Endometrial microvascular endothelial cells (primary cell): ENCODE measurements around the gene EIF4A3. TPM values are rescaled to one million over a fixed set of nuclear protein-coding genes. Genes with fewer than 3 reads are reported as not detected.

Experiments used
- in situ Hi-C: cut with HindIII; loops from 2 replicates; pipeline ENCODE4 v1.10.0; 2017; ENCODE audit warnings: low sequenced_read_pairs, low pct_unique_long_range_greater_than_20kb; ENCODE audit errors: inconsistent ontology term
- total RNA-seq: library from RNA; depleted of rRNA; stranded (reverse); fragments of >200 nt; gene quantifications from one replicate; pipeline ENCODE4 v1.2.3, GENCODE V29; 2015; ENCODE audit errors: inconsistent ontology term

The EIF4A3 gene
- total RNA-seq, 1 donor from 2014 or later: 110 TPM

DNA sequence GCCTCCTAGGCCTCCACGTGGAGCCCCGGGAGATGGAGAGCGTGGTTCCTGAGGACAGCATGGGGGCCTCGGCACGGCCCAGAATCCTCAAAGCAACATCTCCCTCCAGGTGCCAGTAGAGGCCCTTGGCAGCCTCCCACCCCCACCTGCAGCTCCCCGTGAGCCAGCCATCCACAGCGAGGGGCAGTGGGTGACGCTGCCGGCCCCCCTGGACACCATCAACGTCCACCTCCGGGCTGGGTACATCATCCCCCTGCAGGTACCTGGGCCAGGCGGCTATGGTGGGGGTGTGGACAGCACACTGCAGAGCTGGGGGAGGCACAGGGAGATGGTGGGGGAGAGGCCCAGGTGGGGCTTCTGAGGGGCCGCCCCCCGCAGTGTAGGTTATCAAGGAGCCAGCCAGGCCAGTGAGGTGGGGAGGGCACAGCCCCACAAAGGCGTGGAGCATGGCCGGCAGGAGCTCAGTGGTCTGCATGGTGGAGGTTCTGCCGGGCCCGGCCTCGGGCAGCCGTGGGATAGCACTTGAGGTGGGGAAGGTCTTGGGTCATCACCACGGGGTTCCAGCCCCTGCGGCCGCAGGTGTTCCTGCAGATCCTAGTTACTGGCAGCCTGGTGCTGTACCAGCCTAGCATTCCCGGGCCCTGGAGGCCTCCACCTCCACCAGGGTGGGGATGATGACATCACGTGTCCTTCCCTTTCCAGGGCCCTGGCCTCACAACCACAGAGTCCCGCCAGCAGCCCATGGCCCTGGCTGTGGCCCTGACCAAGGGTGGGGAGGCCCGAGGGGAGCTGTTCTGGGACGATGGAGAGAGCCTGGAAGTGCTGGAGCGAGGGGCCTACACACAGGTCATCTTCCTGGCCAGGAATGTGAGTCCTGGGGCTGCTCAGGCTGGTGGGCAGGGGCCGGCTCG, 29.2 kb downstream of the EIF4A3 start:
- in situ Hi-C loops: no loop called here

DNA sequence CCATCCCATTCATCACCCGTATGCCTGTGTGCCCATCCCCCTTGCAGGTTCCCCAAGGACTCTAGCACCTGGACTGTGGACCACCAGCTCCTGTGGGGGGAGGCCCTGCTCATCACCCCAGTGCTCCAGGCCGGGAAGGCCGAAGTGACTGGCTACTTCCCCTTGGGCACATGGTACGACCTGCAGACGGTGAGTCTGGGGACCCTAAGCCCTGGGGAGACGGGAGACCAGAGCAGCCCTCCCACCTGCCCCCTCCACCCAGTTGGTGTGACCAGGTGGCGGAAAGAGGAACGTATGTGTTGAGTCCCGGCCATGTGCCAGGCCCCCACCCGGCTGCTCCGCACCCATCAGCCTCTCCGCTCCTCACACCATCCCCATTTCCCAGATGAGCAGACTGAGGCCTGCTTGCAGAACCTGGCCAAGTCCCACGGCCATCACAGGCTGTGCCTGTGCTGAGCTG, 30.0 kb downstream of the EIF4A3 start:
- in situ Hi-C loops: no loop called here

- in situ Hi-C loops: no loop called here
These were observed 30.5 kb downstream of the EIF4A3 start for GRCh38 chr17:80116276-80116920.

DNA sequence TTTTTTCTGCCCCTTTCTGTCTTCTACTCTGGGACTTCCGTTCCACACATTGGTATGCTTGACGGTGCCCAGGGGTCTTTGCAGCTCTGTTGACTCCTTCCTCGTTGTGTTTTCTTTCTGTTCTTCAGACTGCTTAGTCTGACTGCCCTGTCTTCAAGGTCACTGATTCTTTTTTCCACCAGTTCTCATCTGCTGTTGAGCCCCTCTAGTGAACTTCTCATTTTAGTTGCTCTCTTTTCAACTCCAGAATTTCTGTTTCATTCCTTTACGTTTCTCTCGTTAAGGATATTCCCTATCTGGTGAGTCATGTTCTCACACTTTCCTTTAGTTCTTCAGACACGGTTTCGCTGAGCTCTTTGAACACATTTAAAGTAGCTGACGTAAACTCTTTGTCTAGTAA, 31.8 kb downstream of the EIF4A3 start:
- in situ Hi-C loops: no loop called here

DNA sequence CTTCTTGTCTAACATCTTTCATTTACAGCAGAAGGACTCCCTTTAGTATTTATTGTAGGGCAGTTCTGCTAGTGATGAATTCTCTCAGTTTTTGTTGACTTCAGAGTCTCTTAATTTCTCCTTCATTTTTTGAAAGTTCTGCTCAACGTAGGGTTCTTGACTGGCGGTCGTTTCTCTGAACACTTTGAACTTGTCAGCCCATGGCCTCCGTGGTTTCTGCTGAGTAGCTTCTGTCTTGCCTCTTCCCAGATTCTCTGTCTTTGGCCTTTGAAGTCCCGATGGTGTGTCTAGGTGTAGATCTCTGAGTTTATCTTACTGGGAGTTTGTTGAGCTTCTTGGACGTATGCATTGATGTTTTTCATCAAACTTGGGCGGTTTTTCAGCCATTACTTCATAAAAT, 32.2 kb downstream of the EIF4A3 start:
- in situ Hi-C loops: no loop called here

DNA sequence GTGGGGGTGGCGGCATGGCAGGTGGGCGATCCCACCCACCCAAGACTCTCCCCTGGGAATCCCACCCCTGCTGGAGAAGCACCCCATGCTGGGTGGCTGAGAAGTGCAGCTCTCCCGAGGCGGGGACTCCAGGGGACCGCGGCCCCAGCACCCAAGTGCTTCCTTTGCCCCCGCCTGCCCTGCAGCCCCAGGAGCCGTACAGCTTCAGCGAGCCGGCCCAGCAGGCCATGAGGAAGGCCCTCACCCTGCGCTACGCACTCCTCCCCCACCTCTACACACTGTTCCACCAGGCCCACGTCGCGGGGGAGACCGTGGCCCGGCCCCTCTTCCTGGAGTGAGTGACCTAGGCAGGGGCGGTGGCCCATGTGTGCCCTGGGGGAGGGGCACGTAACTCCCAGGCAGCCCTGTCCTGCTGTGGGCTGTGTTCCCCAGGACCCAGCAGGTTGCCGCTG, 33.9 kb downstream of the EIF4A3 start:
- in situ Hi-C loops: no loop called here

DNA sequence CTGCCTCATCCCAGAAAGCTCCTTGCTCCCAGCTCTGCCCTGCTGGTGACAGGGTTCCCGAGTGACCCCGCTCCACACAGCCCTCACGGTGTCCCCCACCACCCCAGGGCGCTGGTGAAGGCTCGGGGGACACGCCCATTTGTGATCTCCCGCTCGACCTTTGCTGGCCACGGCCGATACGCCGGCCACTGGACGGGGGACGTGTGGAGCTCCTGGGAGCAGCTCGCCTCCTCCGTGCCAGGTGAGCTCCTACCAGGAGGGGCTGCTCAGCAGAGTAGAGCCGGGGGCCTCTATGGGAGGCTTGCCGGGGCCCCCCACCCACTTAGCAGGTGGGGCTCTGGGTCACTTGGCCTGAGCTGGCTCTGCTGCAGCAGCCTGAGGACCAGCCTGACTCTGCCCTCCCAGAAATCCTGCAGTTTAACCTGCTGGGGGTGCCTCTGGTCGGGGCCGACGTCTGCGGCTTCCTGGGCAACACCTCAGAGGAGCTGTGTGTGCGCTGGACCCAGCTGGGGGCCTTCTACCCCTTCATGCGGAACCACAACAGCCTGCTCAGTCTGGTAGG, 34.4 kb downstream of the EIF4A3 start:
- in situ Hi-C loops: no loop called here

DNA sequence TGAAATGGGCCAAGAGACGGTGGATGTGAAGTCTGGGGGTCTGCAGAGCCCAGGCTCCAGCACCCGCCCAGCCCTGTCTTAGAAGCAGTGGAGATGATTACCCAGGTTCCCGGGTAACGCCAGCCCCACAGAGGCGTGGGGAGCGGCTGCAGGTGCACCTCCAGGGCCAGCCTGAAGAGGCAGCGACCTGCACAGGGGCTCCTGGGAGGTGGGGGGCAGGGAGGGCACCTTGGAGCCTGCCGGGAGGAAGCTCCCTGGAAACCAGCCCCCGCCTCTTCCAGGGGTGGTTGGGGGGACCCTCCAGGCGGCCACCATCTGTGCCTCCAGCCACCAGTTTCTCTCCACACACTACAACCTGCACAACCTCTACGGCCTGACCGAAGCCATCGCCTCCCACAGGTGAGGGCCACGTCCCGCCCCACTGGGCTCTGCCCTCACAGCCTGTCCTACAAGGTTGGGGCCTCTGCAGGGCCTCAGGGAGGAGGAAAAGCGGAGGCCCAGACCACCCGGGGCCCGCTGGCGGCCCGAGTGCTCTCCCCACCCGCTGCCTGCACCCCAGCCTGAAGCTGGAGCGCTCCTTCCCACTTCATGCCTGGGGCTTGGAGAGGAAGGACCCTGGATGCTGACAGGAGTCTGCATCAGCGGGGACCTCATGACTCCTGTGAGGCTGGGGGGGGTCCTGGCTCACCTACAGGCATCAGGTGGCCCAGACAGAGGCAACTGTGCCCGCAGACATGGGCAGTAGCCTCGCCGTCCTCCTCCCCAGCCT, 35.0 kb downstream of the EIF4A3 start:
- in situ Hi-C loops: no loop called here

- in situ Hi-C loops: no loop called here
These were observed 35.8 kb downstream of the EIF4A3 start for GRCh38 chr17:80110927-80111701.

DNA sequence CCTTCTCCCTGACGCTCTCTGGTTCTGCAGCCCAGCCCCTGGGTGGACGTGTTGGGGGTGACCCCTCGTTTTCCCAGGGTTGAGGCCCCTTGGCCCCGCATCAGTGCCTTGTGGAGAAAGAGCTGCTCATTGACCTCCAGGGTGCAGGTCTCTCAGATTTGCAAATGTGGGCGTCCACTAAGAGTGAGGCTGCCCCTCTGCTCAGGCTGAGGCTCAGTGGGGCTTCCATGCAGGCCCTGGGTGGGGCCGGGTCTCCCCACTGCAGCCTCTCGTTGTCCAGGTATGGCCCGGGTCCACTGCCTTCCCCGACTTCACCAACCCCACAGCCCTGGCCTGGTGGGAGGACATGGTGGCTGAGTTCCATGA, 36.5 kb downstream of the EIF4A3 start:
- in situ Hi-C loops: no loop called here

DNA sequence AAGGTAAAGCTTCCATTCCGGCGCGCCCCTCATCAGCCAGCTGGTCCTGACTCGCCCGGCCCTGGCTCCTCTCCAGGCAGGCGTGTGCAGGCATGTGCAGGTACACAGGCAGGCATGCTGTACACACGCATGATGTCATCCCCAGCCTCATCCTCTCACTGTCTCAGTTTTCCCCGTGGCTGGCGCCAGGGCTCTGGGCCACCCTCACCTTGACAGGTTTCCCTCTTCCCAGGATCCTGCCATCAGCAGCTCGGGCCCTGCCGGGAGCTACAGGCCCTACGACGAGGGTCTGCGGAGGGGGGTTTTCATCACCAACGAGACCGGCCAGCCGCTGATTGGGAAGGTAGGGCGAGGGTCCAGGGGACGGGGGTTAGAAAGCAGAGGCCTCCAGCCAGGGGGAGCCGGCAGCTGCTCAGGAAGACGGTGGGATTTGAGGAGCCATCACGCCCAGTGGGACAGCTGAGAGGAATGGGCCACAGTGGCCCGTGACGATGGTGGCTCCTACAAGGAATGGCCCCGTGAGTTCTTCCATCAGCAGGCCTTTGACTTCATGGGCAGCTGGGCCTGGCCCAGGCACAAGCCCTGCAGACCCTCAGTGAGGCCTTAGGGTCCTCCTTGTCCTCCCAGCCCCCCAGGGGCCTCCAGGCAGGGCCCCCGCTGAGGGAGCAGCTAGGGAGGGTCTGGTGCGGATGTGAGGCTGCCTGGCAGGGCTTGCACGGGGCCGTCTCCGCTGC, 37.0 kb downstream of the EIF4A3 start:
- in situ Hi-C loops: no loop called here

GRCh38 chr17:80109066-80109660, 37.8 kb downstream of the EIF4A3 start:
- in situ Hi-C loops: no loop called here

DNA sequence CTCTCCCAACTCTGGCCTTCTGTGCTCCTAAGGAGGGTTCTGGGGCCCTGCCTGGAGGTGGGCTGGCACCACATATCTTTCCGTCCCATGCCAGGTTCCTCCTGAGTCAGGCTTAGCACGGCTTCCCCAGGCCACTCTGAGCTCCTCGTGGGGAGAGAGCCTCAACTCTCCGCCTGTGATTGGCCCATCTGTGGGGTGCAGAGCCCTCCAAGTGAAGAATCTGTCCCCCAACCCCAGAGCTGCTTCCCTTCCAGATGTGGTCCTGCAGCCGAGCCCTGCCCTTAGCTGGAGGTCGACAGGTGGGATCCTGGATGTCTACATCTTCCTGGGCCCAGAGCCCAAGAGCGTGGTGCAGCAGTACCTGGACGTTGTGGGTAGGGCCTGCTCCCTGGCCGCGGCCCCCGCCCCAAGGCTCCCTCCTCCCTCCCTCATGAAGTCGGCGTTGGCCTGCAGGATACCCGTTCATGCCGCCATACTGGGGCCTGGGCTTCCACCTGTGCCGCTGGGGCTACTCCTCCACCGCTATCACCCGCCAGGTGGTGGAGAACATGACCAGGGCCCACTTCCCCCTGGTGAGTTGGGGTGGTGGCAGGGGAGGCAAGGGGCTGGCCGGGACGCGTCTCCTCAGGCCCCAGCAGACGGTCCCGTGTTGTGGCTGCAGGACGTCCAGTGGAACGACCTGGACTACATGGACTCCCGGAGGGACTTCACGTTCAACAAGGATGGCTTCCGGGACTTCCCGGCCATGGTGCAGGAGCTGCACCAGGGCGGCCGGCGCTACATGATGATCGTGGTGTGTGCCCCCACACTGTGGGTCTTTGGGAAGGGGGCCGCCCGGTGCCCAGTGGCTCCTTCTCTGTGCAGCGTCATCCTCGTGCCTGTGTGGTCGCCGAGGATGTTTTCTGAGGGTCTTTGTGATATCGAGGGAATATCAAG, 38.6 kb downstream of the EIF4A3 start:
- in situ Hi-C loops: no loop called here

DNA sequence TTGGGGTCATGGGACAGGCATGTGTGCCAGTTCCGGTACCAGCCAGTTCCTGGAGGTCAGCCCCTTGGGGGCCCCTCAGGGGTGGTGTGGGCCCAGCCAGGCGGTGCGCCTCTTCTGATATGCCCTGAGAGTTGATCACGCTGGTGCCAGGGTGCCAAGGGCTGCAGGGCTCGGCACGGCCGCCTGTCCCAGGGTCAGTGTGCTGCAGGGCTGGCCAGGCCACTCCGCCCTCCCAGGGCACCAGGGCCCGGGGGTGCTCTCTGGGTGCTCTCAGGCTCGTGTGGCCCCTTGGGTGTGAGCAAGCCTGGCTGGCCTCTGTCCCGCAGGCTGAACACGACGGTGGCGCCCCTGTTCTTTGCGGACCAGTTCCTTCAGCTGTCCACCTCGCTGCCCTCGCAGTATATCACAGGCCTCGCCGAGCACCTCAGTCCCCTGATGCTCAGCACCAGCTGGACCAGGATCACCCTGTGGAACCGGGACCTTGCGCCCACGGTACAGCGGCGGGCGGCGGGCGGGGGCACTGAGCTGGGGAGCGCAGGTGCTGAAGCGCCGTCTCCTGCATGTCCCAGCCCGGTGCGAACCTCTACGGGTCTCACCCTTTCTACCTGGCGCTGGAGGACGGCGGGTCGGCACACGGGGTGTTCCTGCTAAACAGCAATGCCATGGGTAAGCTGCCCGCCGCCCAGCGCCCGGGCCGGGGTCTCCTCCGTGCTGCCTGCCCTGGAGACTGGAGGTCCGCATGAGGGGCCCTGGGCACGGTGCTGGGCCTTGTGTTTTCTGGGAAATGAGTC, 39.5 kb downstream of the EIF4A3 start:
- in situ Hi-C loops: no loop called here

DNA sequence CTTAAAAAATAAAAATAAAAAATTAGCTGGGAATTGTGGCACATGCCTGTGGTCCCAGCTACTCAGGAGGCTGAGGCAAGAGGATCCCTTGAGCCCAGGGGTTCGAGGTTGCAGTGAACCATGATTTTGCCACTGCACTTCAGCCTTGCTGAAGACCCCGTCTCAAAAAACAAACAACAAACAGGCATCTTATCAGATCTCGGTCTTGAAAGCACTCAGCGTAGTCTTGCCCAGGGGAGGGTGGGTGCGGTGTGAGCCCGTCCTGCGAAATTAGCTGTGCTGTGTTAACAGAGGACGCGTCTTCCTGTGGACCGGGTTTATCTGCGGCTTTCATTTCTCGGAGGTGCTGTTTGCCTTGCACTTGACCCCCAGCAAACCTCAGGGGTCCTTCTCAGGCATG, 40.2 kb downstream of the EIF4A3 start:
- in situ Hi-C loops: no loop called here

DNA sequence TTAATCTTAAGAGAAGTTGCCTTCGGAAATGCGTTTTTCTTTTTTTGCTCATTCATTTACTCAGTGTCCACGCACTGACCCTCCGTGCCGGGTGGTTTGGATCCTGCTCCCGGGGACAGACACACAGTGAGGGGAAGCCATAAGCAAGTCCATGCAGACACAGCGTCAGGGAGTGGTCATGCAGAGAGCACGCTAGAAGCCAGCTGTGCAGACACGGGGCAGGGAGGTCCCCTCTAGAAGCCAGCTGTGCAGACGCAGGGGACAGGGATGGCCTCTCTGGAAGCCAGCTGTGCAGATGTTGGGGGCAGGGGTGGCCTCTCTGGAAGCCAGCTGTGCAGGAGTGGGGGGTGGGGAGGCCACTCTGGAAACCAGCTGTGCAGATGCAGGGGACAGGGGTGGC, 40.8 kb downstream of the EIF4A3 start:
- in situ Hi-C loops: no loop called here
